PC-3 (cell line): ENCODE results near the gene TEKT5.

Experiments
- CTCF ChIP-seq: fragments of 300-600 bp; sonication (generic); conservative IDR thresholded peaks from 2 replicates; pipeline ENCODE4 v1.5.1; 2017; ENCODE audit warnings: antibody characterized with exemption, low read depth, mild to moderate bottlenecking, low read length
- EZH2 ChIP-seq: fragments of 300-600 bp; sonication (generic); IDR thresholded peaks from one replicate; pipeline ENCODE4 v1.6.1; 2017; ENCODE audit warnings: antibody characterized with exemption, mild to moderate bottlenecking, low read length; ENCODE audit not compliant: unreplicated experiment

DNA sequence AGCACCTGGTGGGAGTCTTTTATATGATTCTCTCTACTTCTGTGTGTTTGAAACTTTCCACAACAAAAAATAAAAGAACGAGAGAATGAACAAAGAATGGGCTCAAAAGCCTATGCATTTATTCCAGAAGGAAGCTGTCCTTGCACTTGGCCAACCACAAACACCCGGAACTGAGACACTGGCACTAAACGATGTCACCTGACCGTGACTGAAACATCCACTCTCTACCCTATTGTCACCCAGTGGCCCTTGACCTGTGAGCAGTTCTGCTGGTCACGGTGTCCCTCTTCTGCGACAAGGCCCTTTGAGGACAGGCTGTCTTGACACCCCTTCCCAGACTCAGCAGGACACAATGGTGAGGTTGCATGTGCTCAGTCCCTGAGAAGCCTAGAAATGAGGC lies 56.6 kb downstream of the TEKT5 start:
- TF ChIP-seq EZH2: no peak
- no peak for TF ChIP-seq CTCF
